RWPE1 (cell line): ENCODE measurements around the gene TSNAXIP1.
A peak's percentile ranks its signal among the peaks of the same experiment; 100 is the strongest.

ENCODE experiments used
- CTCF ChIA-PET: fragments of 350-600 bp; sonication (Branson Sonifier 250); formaldehyde crosslinking; extraction: SDS; loops from one replicate; lab custom pipeline; 2021; lab: Yijun Ruan, JAX
- POLR2A ChIA-PET: fragments of 400-600 bp; formaldehyde crosslinking; extraction: SDS; loops from one replicate; lab custom pipeline; 2020; ENCODE audit warnings: antibody characterized with exemption; ENCODE audit not compliant: low non-redundant PET; lab: Yijun Ruan, JAX
- DNase-seq: peaks from one replicate; pipeline ENCODE4 v3.0.0; 2012; ENCODE audit warnings: low spot score
- H3K27ac ChIP-seq: fragments of 450-650 bp; 2 replicates; pipeline ENCODE4 v1.5.1; 2017
- CTCF ChIP-seq: fragments of 450-650 bp; conservative IDR thresholded peaks from 2 replicates; pipeline ENCODE4 v1.5.1; 2017; ENCODE audit warnings: low read depth, mild to moderate bottlenecking

TSNAXIP1 gene

DNA sequence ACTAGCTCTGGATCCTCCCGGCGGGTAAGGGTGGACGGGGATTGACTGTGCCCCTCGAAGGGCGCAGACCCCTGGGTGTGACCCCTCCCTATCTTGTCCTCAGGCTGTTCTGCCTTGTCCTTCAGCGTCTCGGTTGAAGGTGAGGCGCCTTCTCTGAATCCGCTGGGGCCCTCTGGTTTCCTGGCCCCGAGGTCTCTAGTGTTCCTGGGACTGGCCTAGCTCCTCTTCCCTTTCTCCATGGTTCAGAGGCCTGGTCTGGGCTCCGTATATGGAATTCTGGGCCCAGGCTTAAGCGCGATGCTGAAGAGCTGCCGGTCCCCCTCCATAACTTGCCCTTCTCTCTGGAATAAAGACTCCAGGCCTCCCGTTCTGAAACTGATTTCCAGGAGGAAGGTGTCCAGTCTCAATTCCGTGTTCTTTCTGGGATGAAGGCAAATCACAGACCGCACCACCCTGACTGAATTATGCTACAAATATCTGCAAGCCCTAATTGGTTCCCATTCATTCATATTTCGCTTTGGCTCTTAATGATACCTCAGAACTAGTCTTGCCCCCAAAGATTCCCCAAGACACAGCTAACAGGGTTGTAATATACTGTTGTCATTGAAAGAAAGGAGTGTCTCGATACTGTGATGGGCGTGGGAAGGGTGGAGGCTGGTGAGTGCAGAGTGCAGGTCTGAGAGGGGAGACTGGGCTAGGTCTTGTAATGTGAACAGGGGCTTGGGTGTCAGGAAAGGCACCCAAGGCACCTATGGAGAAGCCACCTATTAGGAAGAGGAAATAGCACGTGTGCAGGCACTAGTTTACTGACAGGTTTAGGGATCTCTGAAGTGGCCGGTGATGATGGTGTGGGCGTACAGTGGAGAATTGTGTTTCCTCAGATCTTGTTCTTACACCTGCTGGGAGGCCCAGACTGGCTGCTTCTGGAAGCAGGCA, 67.0 kb downstream of the TSNAXIP1 start:
- DNase-seq, result no peak
- TF ChIP-seq CTCF, result no peak
- ChIA-PET POLR2A (no interaction called here), CTCF (interaction anchor here (0.6 to 1.4 kb wide), 5 partner anchors 8 to 143 kb away, joined by 3 to 7 read pairs (median 4); no protein-coding TSS in a partner anchor)
- H3K27ac ChIP-seq, result peak overlapping the region; percentile 79

GRCh38 chr16:67874372-67874771, 67.7 kb downstream of the TSNAXIP1 start:
- no peak for DNase-seq
- POLR2A ChIA-PET, result no interaction called here
- no peak for TF ChIP-seq CTCF
- peak overlapping the region; percentile 79 for H3K27ac ChIP-seq
- CTCF ChIA-PET, result interaction anchor here (0.8 to 1.4 kb wide), 2 partner anchors 9 to 36 kb away, joined by 3 to 7 read pairs; no protein-coding TSS in a partner anchor

GRCh38 chr16:67877064-67877463, 70.4 kb downstream of the TSNAXIP1 start:
- no peak for TF ChIP-seq CTCF
- DNase-seq, result no peak
- ChIA-PET CTCF (interaction anchor here (0.7 kb wide), 1 partner anchor 42 kb away, joined by 4 read pairs; no protein-coding TSS in a partner anchor), POLR2A (no interaction called here)
- no peak overlapping the region for H3K27ac ChIP-seq
